Mucosa of rectum (tissue), 2 donors: ENCODE data around the gene RAB10.
A peak's percentile ranks its signal among the peaks of the same experiment; 100 is the strongest.
"Not testable (repeated sequence)": the region's sequence is repeated elsewhere in the genome, so short reads cannot be mapped to it uniquely, and the experiment has no call there.

Experiments
- H3K27ac ChIP-seq, 2 donors: one replicate each; pipeline ENCODE4 v1.7.0; 2013; ENCODE audit warnings: inconsistent platforms in 2 of 2, low read depth in 2 of 2, low read length in 2 of 2
- H3K27me3 ChIP-seq, 2 donors: one replicate each; pipeline ENCODE4 v1.7.0; 2013; ENCODE audit warnings: low read length in 2 of 2; ENCODE audit not compliant: control insufficient read depth in 2 of 2, insufficient read depth in 2 of 2
- H3K36me3 ChIP-seq, 2 donors: one replicate each; pipeline ENCODE4 v1.7.0; 2013; ENCODE audit warnings: low read length in 2 of 2; ENCODE audit not compliant: control insufficient read depth in 2 of 2, insufficient read depth in 2 of 2
- H3K4me1 ChIP-seq, 2 donors: one replicate each; pipeline ENCODE4 v1.7.0; 2013; ENCODE audit warnings: low read length in 2 of 2, mild to moderate bottlenecking in 1 of 2; ENCODE audit not compliant: control insufficient read depth in 2 of 2, insufficient read depth in 2 of 2
- H3K4me3 ChIP-seq, 2 donors: one replicate each; pipeline ENCODE4 v1.7.0; 2013; ENCODE audit warnings: low read length in 2 of 2
- H3K9ac ChIP-seq, 2 donors: one replicate each; pipeline ENCODE4 v1.7.0; 2013; ENCODE audit warnings: low read length in 2 of 2, low read depth in 1 of 2, mild to moderate bottlenecking in 1 of 2
- H3K9me3 ChIP-seq, 2 donors: one replicate each; pipeline ENCODE4 v1.7.0; 2013; ENCODE audit warnings: low read length in 2 of 2; ENCODE audit not compliant: control insufficient read depth in 2 of 2
- donor health status: healthy.
- donor health status: Normal muscosa, but diverticular disease.

The RAB10 gene

DNA sequence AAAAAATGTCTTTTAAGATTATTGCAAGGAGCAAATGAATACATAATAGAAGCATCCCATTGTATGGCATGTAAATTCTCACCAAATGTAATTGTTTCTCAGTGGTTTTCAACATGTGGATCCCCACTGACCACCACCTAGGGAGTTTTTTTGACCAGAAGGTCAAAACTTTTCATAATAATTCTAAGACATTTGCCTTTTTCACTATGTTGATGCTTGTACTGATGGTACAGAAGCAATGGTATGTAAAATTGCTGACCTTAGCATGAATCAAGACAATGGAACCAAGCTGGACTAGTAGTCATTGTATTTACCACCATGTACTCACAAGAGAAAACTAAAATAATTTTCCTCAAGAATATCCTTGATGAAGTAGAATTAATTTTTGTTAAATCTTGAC, 36.8 kb downstream of the RAB10 start:
- Histone ChIP-seq H3K9me3 (no peaks in the 10 kb centered on the region), H3K4me1 (peaks cover 7 to 26% of the 10 kb centered on the region in 2 donors), H3K9ac (no peak overlapping the region)

DNA sequence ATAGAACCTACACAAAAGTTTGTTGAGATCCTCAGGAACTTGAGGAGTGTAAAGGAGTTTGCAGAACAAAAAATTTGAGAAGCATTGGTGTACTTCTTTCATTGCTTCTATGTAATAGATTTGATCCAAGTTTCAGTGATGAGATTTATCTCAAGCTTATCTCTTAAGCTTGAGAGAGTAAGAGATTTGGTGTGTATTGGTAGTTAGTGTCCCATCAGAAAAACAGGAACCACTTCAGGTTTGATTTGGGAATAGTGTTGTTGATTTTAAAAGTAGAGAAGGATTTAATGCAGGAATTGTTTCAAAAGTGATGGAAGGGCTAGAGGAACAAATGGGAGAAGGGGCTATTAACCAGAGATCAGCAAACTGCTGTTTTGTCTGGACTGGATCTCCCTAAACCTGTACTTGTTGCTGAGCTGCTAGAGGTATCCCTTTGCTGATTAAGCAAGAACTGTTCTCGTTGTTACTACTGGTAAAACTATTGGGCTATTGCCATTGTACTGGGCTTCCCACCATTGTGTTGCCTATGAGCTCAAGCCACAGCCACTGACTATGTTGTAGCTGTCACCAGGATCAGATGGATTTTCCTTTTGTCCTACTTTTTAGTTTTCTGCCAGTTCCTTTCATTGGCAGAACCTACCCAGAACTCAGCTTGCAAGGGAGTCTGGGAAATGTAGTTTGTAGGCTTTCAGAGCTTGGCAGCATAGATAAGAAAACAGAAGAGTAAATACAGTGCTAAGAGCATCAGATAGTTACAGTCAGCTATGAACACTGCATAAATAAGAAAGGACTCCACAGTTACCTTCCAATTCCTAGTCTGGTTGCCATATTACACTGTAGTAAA, 39.3 kb downstream of the RAB10 start:
- Histone ChIP-seq H3K4me1 (peaks cover 7 to 30% of the 10 kb centered on the region in 2 donors), H3K36me3 (no peaks in the 10 kb centered on the region), H3K9ac (no peak overlapping the region), H3K27me3 (no peaks in the 10 kb centered on the region), H3K9me3 (no peaks in the 10 kb centered on the region), H3K27ac (peak overlapping the region; percentile 23 to 63), H3K4me3 (peak overlapping the region in 1 of 2 donors; percentile 28)

More for the DNA sequence above, 36.8 kb downstream of the RAB10 start:
- Histone ChIP-seq H3K4me3 (no peak overlapping the region), H3K36me3 (no peaks in the 10 kb centered on the region), H3K27me3 (no peaks in the 10 kb centered on the region), H3K27ac (no peak overlapping the region)

DNA sequence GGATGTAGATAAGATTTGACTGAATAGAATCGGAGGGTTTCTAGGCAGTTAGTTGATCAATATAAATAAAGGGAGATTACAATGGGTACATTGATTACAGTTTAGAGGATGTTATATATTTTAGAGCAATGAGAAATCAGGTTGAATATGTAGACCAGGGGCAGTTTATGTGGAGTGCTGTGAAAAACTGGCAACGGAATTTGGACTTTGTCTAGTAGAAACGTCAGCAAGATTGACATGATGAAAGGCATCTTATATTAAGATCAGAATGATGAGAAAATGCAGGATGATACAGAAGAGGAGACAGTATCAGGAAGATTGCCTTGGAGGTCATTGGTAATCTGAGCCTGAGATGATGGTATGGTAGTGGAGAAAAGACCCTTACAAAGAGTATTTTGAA, 39.9 kb downstream of the RAB10 start:
- H3K4me1 ChIP-seq: peaks cover 7 to 25% of the 10 kb centered on the region in 2 donors

DNA sequence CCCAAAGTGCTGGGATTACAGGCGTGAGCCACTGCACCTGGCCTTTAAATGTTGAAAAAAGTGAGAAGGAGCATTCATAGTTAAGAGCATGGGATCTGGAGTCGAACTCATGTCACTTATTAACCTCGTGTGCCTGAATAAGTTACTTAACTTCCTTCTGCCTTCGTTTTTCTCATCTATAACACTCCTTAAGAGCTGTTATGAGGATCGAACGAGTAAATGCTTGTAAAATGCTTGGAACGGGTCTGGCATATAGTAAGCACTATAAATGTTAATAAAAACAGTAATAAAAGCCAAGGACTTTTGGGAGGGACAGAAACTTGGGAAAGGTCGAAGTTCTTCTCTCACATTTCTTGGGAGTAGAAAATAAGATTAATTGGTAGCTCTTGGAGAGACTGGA, 40.8 kb downstream of the RAB10 start:
- Histone ChIP-seq H3K9me3 (no peaks in the 10 kb centered on the region), H3K27me3 (no peaks in the 10 kb centered on the region), H3K27ac (peak overlapping the region; percentile 44 to 71), H3K4me3 (peak overlapping the region; percentile 32 to 46), H3K4me1 (peaks cover 7 to 23% of the 10 kb centered on the region in 2 donors), H3K9ac (no peak overlapping the region), H3K36me3 (no peaks in the 10 kb centered on the region)

More for the DNA sequence above, 39.9 kb downstream of the RAB10 start:
- Histone ChIP-seq H3K4me3 (peak overlapping the region in 1 of 2 donors; percentile 38), H3K36me3 (no peaks in the 10 kb centered on the region), H3K27me3 (no peaks in the 10 kb centered on the region), H3K27ac (peak overlapping the region; percentile 23 to 63), H3K9ac (no peak overlapping the region), H3K9me3 (no peaks in the 10 kb centered on the region)

DNA sequence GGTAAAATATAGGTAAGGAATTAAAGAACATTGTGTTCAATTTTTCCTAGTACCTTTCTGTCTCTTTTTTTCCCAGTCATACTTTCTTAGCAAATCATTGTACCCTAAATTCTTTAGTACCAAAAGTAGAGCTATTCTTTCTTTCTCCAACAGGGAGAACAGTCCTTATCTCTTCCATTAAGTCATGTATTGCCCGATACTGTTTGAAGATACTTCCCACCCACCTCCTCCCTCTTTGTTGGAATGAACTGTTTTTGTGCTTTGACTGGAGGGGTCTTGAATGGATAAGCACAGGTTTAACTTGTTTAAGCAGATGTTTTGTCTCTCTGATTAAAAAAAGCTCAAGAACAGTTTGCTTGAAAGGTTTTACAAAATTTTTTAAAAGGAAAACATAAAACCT, 41.3 kb downstream of the RAB10 start:
- peak overlapping the region in 1 of 2 donors; percentile 29 for H3K9ac ChIP-seq
- H3K27ac ChIP-seq: peak overlapping the region; percentile 44 to 71

DNA sequence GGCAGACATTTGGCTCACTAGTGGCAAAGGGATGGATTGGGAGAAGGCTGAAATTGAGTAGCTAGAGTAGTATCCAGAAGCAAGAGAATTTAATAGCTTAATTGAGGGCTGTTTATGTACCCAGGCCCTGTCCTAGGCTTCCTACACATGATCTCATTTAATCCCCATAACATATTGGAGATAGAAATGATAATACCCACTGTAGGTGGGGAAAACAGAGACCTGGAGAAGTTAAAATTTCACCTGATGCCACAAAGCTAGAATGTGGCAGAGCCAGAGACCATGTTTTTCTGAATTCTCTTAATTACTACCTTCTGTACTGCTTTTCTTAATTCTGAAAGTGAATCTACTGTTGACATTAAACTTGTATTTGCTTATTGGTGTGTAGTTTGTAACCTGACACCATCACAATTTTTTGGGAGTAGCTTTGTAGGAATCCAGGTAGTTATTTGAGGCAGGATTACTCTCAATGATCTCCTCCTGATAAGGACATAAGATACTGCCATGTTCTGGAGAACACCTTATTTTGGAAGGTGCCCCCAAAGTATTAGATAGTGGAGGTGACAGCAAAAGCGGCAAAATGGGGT, 42.2 kb downstream of the RAB10 start:
- Histone ChIP-seq H3K27me3 (no peaks in the 10 kb centered on the region), H3K36me3 (peaks cover 0 to under 1% of the 10 kb centered on the region in 2 donors), H3K4me3 (peak overlapping the region in 1 of 2 donors; percentile 29), H3K9ac (no peak overlapping the region), H3K27ac (peak overlapping the region; percentile 10 to 44), H3K9me3 (no peaks in the 10 kb centered on the region), H3K4me1 (peaks cover 7 to 21% of the 10 kb centered on the region in 2 donors)

More for the DNA sequence above, 41.3 kb downstream of the RAB10 start:
- no peaks in the 10 kb centered on the region for H3K27me3 ChIP-seq
- no peaks in the 10 kb centered on the region for H3K36me3 ChIP-seq
- no peaks in the 10 kb centered on the region for H3K9me3 ChIP-seq
- H3K4me1 ChIP-seq: peaks cover 7 to 21% of the 10 kb centered on the region in 2 donors
- H3K4me3 ChIP-seq: peak overlapping the region; percentile 32 to 46

DNA sequence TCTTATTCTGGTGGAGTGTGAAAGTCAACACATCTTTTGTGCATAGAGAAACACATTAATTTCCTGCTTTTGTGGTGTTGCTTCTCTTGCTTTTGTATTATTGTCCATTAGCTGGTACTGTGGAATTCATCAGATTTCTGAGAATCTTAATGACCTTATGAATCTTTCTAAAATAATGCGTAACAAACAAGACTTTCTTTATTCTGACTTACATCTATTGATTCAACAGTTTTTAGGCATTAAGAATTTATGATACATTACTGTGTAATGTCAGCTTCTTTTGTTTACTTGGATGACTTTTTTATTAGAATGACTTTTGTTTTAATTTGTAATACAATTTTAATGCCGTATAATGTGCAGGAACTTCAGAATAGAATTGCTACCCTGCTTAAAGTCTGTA, 43.4 kb downstream of the RAB10 start:
- peaks cover 7 to 21% of the 10 kb centered on the region in 2 donors for H3K4me1 ChIP-seq
- H3K27ac ChIP-seq: no peak overlapping the region
- H3K27me3 ChIP-seq: no peaks in the 10 kb centered on the region
- H3K4me3 ChIP-seq: no peak overlapping the region
- H3K36me3 ChIP-seq: peaks cover 0 to 5% of the 10 kb centered on the region in 2 donors
- H3K9ac ChIP-seq: no peak overlapping the region
- no peaks in the 10 kb centered on the region for H3K9me3 ChIP-seq

DNA sequence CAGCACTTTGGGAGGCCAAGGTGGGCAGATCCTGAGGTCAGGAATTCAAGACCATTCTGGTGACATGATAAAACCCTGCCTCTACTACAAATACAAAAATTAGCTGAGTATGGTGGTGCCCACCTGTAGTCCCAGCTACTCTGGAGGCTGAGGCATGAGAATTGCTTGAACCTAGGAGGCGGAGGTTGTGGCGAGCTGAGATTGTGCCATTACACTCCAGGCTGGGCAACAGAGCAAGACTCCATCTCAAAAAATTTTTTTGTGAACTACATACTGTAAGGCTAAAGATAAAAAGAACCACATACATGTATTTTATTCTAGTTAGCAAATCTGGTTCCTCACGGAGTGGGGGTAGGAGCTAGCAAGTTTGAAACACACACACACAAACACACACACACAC, 45.1 kb downstream of the RAB10 start:
- H3K4me1 ChIP-seq: peaks cover 3 to 10% of the 10 kb centered on the region in 2 donors
- H3K36me3 ChIP-seq: peaks cover 0 to 5% of the 10 kb centered on the region in 2 donors
- H3K27ac ChIP-seq: no peak overlapping the region
- H3K9me3 ChIP-seq: no peaks in the 10 kb centered on the region
- no peak overlapping the region for H3K9ac ChIP-seq
- no peak overlapping the region for H3K4me3 ChIP-seq
- H3K27me3 ChIP-seq: no peaks in the 10 kb centered on the region

DNA sequence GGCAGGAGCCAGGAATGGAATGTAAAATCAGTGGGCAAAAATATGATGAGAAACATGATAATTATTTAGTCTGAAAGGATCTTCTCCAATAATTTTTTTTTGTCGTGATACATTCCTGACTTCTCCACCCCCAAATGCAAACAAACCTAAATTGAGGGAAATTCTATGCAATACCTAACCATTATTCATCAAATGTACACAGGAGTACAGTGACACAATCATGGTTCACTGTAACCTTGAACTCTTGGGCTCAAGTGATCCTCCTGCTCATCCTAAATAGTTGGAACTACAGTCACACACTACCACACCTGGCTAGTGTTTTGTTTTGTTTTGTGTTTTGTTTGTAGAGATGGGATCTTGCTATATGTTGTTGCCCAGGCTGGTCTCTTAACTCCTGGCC, 46.5 kb downstream of the RAB10 start:
- Histone ChIP-seq H3K4me3 (no peak overlapping the region), H3K9me3 (no peaks in the 10 kb centered on the region), H3K27ac (no peak overlapping the region), H3K9ac (no peak overlapping the region), H3K36me3 (peaks cover 0 to 5% of the 10 kb centered on the region in 2 donors), H3K4me1 (peaks cover 0 to 5% of the 10 kb centered on the region in 2 donors), H3K27me3 (no peaks in the 10 kb centered on the region)

DNA sequence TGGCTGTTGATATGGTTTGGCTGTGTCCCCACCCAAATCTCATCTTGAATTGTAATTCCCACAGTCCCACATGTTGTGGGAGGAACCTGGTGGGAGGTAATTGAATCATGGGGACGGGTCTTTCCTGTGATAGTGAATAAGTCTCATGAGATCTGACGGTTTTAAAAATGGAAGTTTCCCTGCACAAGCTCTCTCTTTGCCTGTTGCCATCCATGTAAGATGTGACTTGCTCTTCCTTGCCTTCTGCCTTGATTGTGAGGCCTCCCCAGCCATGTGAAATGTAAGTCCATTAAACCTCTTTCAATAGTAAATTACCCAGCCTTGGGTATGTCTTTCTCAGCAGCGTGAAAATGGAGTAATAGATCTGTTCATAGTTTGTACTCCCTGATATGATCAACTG, 47.0 kb downstream of the RAB10 start:
- H3K9ac ChIP-seq, H3K27ac ChIP-seq, H3K36me3 ChIP-seq, H3K4me3 ChIP-seq, H3K9me3 ChIP-seq, H3K4me1 ChIP-seq, H3K27me3 ChIP-seq: not testable (repeated sequence)
